A549 treated with CORT108297 at 1 μM for 4 hours (cell line): ENCODE results near the gene TXNDC15. TPM values are rescaled to one million over a fixed set of nuclear protein-coding genes. Genes with fewer than 3 reads are reported as not detected.

Experiments used
- total RNA-seq: library from RNA; stranded (reverse); fragments of 200-300 nt; extraction: Qiagen RNA extraction; gene quantifications from 5 replicates; pipeline ENCODE4 v1.2.3, GENCODE V29; 2022

The TXNDC15 gene
- total RNA-seq: 45.6 to 56.0 TPM (median 55.7 TPM) in 5 replicates

DNA sequence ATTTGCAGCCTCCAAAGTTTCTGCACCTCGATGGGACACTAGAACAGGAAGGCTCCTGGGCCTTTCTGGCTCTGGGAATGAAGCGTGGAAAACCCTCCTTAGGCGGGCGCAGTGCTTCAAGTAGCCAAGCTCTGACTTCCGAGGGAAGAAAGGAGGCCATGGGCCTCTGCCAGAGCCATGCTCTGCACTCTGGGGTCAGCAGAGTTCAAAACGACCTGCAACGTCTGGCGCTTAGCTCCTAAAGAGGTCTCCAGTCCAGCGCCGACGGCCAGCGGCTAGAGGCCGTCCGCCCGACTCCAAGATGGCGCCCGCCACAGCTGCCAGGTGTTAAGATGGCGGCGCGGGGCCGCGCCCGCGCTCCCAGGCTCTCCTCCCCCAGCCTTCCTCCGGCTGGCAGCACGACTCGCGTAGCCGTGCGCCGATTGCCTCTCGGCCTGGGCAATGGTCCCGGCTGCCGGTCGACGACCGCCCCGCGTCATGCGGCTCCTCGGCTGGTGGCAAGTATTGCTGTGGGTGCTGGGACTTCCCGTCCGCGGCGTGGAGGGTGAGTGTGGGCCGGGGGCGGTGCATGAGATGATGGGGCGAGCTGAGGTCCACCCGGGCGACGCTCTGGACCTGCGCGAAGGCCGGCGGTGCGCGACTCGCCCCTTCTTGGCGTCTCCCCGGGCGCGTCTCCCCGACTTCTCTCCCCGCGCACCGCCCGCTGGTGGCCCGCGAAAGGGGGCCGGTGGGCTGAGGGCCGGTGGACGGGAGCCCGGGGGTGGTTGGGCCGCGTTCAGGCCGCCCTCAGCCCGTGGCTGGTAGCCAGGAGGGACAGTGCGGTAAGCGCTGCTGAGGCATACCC is at the start of gene TXNDC15:
Gene TXNDC15 (plus strand): TSS at position 385 of the 844 bp plus-strand sequence. CDS start 57 bp downstream, at position 442.

DNA sequence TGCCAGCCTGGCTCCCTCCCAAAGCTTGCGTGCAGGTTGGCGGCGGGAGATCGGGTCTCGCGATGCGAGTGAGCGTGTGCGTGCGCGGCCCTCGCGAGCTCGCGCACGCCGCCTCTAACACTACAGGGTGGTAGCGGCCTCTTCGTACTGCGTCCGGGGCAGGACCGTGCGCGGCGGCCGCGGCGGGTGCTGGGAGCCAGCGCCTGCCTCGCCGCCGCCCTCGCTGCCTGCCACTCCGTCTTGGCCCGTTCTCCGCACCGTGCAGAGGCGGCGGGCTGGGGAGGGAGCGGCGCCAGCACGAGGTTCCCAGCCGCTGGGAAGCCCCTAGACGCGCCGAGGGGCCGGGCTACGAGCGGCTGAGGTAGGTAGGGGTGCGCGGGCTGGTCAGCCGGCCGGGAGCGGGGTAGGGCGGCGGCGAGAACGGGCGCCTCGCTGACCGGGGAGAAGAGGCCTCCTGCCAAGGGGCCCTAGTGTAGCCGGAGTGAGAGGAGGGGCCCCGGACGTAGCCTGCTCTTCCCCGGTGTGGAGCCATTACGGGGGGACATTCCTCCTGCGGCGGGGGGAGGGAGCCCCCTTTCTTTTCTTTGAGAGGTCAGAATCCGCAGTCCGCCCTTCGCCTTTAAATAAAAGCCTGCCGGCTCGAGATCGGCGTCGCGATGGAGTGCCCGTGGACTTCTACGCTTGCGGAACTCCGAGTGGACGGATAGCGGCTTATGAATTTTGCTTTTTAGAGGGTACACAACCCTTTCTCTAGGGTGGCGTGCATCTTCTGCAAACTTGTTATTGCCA is 28.1 kb upstream of the TXNDC15 start, which contains the start of gene C5orf24:
Gene C5orf24 (plus strand): TSS at position 117 of the 789 bp plus-strand sequence. CDS start 8,933 bp downstream, outside the sequence.

GRCh38 chr5:134904610-134905245 is 30.6 kb downstream of the TXNDC15 start, which contains the start of gene PCBD2:
Gene PCBD2 (plus strand): TSS chr5:134905131. CDS start chr5:134905140, 9 bp downstream.

Other genes with a start within 250 kb of the TXNDC15 start
- 45.4 to 71.4 TPM (median 45.9 TPM) in 5 replicates for gene SAR1B, start 241.5 kb upstream of the TXNDC15 start, total RNA-seq
- gene SEC24A, start 225.6 kb upstream of the TXNDC15 start, total RNA-seq: 11.6 to 15.0 TPM (median 13.9 TPM) in 5 replicates
- gene CAMLG, start 135.8 kb upstream of the TXNDC15 start, total RNA-seq: 26.1 to 31.4 TPM (median 28.4 TPM) in 5 replicates
- 48.4 to 76.5 TPM (median 62.3 TPM) in 5 replicates for gene DDX46, start 115.6 kb upstream of the TXNDC15 start, total RNA-seq
- gene C5orf24, start 28.4 kb upstream of the TXNDC15 start, total RNA-seq: 17.5 to 26.7 TPM (median 25.0 TPM) in 5 replicates
- 10.1 to 11.8 TPM (median 10.5 TPM) in 5 replicates for gene PCBD2, start 30.8 kb downstream of the TXNDC15 start, total RNA-seq
- gene CATSPER3, start 93.5 kb downstream of the TXNDC15 start, total RNA-seq: 0.23 to 0.48 TPM (median 0.41 TPM) in 5 replicates
- gene PITX1, start 159.9 kb downstream of the TXNDC15 start, total RNA-seq: 19.7 to 36.7 TPM (median 34.1 TPM) in 5 replicates